Measurements from ENCODE around the gene RAX2. TPM values are rescaled to one million over a fixed set of nuclear protein-coding genes. Genes with fewer than 3 reads are reported as not detected.
A peak's percentile ranks its signal among the peaks of the same experiment; 100 is the strongest.

The RAX2 gene
- total and polyA plus RNA-seq, 2 of the 8 experiments (the other 6 are each of a cell fraction or from before 2014, with no cell fraction given), result 0.08 TPM; not detected in 1

DNA sequence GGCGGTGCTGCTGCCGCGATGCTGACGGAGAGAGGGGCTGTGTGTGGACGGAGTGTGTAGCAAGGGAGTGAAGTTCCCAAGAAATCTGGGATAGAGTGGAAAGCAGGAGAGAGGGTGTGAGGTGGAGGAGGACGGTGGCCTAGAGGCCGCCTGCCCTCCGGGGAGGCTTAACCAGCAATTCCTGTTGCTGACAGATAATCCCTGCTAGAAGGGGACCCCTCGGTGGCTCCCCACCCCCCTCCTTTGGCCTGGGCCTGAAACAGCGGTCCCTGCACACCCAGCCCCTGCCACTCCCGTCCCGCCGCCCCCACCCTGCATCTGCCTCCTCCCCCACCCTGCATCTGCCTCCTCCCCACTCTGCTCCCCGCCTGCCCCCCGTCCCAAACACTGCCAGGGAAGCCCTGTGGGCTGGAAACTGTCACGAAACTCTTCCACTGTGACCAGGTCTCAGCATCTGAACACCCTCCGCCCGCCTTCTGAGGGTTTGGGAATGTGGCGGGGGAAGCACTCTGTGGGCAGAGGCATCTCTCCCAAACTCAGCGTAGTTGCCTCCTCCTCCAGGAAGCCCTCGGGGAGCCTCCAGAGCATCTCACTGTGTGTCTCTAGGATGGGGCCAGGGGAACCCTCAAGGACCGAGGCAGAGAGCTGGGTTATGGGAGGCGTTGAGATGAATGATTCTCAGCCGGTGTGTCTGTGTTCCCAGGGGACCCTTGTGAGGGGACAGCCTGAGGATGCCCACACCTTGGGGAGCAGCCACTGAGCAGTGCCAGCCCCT lies 31.3 kb upstream of the RAX2 start:
- Histone ChIP-seq H4K8ac (ENCODE audit: extremely low read depth, insufficient read depth, low read length) (no peak overlapping the region), H2BK15ac (ENCODE audit: low read length) (no peak overlapping the region), H4K20me1 (replicated peaks in 1 of 2; ENCODE audit: control insufficient read depth in 1 of 2, insufficient read depth in 2 of 2, low read length in 2 of 2) (peaks cover 0 to 9% of the 10 kb centered on the region in 2 experiments), H3K4me2 (ENCODE audit: insufficient read depth in 1 of 2, low read depth in 2 of 2, low read length in 2 of 2) (no peak overlapping the region), H3K14ac (ENCODE audit: insufficient read length) (no peak overlapping the region), H3K27ac (ENCODE audit: low read depth, low read length) (no peak overlapping the region), H4K5ac (ENCODE audit: insufficient read length, low read depth, low read length) (no peak overlapping the region), H2AK5ac (ENCODE audit: low read depth, low read length) (no peak overlapping the region), H3K36me3 (ENCODE audit: control insufficient read depth in 2 of 4, insufficient read depth in 4 of 4, low read length in 3 of 4) (peaks cover 0 to 3% (median 0%) of the 10 kb centered on the region in 4 experiments; a peak in 1 of 8 replicates), H3K79me1 (ENCODE audit: low read depth, low read length) (no peaks in the 10 kb centered on the region), H2BK120ac (replicated peaks; ENCODE audit: low read depth, low read length) (no peak overlapping the region), H3K4ac (replicated peaks; ENCODE audit: insufficient read length, low read depth, low read length) (no peak overlapping the region), H3K79me2 (ENCODE audit: control insufficient read depth in 1 of 2, insufficient read depth in 2 of 2, low read length in 2 of 2) (no peaks in the 10 kb centered on the region), H2BK5ac (ENCODE audit: low read depth, low read length) (no peak overlapping the region), H2AFZ (ENCODE audit: low read length) (no peak overlapping the region), H2BK12ac (ENCODE audit: low read depth, low read length) (0 out of 2 replicates have a peak overlapping the region, but pooled peaks have one; percentile 27), H3K23me2 (ENCODE audit: low read depth, low read length) (peaks cover 9% of the 10 kb centered on the region), H3K23ac (ENCODE audit: insufficient read length) (no peak overlapping the region), H3K18ac (ENCODE audit: extremely low read depth, low read length) (no peak overlapping the region), H3K4me1 (replicated peaks in 1 of 4; ENCODE audit: control insufficient read depth in 3 of 4, insufficient read depth in 4 of 4, low read length in 3 of 4) (peaks cover 0 to 3% (median 1%) of the 10 kb centered on the region in 4 experiments; a peak in 3 of 7 replicates), H3K27me3 (replicated peaks in 1 of 4; ENCODE audit: control insufficient read depth in 3 of 4, extremely low read depth in 1 of 4, insufficient read depth in 3 of 4, low read length in 3 of 4) (peaks cover 0 to 6% (median 4%) of the 10 kb centered on the region in 4 experiments; a peak in 5 of 7 replicates), H2BK20ac (ENCODE audit: low read length) (no peak overlapping the region), H3K9me3 (ENCODE audit: insufficient read depth in 2 of 2, low read depth in 1 of 2, low read length in 1 of 2) (peaks cover 0 to 4% of the 10 kb centered on the region in 2 experiments; a peak in 1 of 4 replicates), H3K56ac (replicated peaks; ENCODE audit: insufficient read length, low read depth, low read length) (no peak overlapping the region), H3K4me3 (ENCODE audit: extremely low read depth in 1 of 4, insufficient read depth in 2 of 4, low read depth in 3 of 4, low read length in 4 of 4) (no peak overlapping the region), H4K91ac (replicated peaks; ENCODE audit: insufficient read length, low read length) (no peak overlapping the region), H3K9ac (replicated peaks in 1 of 4; ENCODE audit: extremely low read depth in 1 of 4, low read depth in 3 of 4, low read length in 3 of 4) (no peak overlapping the region)
- FAIRE-seq (no peak), DNase-seq (ENCODE audit: low read depth in 1 of 2, low spot score in 2 of 2) (no peak)
- POLR2A ChIA-PET (ENCODE audit: partially characterized antibody), result no interaction called here
- CTCF ChIA-PET (ENCODE audit: partially characterized antibody), result interaction anchor here (0.8 to 1.1 kb wide), 2 partner anchors 16 to 113 kb away, joined by 3 read pairs; no protein-coding TSS in a partner anchor
- WGBS, 2 experiments (ENCODE audit: extremely low coverage in 1 of 2, insufficient coverage in 1 of 2, insufficient read length in 1 of 2, insufficient replicate concordance in 2 of 2, low coverage in 1 of 2, low lambda C conversion rate in 2 of 2, missing lambda C conversion rate in 1 of 2), result 85% methylated on average over 19 of the region's 24 CpGs; no CpG with 5 or more reads in 1 of the 2 experiments
- TF ChIP-seq EZH2 (IDR thresholded peaks at IDR 0.05; ENCODE audit: low read depth, low read length, severe bottlenecking), result no peak
- TF ChIP-seq SP2 (IDR thresholded peaks at IDR 0.05; ENCODE audit: low read length), result no peak
- TF ChIP-seq MAFK (IDR thresholded peaks at IDR 0.05; ENCODE audit: low read depth, low read length), result no peak
- TF ChIP-seq SAP30 (IDR thresholded peaks at IDR 0.05; ENCODE audit: insufficient read depth, insufficient replicate concordance, low read length), result no peak
- TF ChIP-seq SIX5 (IDR thresholded peaks at IDR 0.05; ENCODE audit: low read depth, low read length), result no peak
- TF ChIP-seq SIRT6 (IDR thresholded peaks at IDR 0.05; ENCODE audit: low read length), result no peak
- TF ChIP-seq, protein P1, sequence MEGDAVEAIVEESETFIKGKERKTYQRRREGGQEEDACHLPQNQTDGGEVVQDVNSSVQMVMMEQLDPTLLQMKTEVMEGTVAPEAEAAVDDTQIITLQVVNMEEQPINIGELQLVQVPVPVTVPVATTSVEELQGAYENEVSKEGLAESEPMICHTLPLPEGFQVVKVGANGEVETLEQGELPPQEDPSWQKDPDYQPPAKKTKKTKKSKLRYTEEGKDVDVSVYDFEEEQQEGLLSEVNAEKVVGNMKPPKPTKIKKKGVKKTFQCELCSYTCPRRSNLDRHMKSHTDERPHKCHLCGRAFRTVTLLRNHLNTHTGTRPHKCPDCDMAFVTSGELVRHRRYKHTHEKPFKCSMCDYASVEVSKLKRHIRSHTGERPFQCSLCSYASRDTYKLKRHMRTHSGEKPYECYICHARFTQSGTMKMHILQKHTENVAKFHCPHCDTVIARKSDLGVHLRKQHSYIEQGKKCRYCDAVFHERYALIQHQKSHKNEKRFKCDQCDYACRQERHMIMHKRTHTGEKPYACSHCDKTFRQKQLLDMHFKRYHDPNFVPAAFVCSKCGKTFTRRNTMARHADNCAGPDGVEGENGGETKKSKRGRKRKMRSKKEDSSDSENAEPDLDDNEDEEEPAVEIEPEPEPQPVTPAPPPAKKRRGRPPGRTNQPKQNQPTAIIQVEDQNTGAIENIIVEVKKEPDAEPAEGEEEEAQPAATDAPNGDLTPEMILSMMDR (IDR thresholded peaks at IDR 0.05; ENCODE audit: control extremely low read depth in 1 of 3, insufficient read depth in 1 of 3, low read depth in 1 of 3, low read length in 3 of 3), result no peak
- TF ChIP-seq, protein P2, sequence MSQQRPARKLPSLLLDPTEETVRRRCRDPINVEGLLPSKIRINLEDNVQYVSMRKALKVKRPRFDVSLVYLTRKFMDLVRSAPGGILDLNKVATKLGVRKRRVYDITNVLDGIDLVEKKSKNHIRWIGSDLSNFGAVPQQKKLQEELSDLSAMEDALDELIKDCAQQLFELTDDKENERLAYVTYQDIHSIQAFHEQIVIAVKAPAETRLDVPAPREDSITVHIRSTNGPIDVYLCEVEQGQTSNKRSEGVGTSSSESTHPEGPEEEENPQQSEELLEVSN (IDR thresholded peaks at IDR 0.05), result no peak
- no peak for TF ChIP-seq RXRA (IDR thresholded peaks at IDR 0.05; ENCODE audit: insufficient read depth, low read depth, low read length)
